ENCODE measurements around the gene CA11. TPM values are rescaled to one million over a fixed set of nuclear protein-coding genes. Genes with fewer than 3 reads are reported as not detected.
A peak's percentile ranks its signal among the peaks of the same experiment; 100 is the strongest.
"Not testable (repeated sequence)": the region's sequence is repeated elsewhere in the genome, so short reads cannot be mapped to it uniquely, and the experiment has no call there.

Gene CA11
- total RNA-seq, 4 donors from 2014 or later, result 4.6 to 13.4 (median 6.3) TPM

- intact Hi-C loops (cut with DNase I), result no loop called here
- Histone ChIP-seq H3K36me3 (no peaks in the 10 kb centered on the region), H3K9me3 (no peaks in the 10 kb centered on the region), H3K4me3 (replicated peaks in 1 of 3) (no peak overlapping the region), H3K4me1 (peaks cover 29 to 57% of the 10 kb centered on the region in 2 donors), H3K27ac (peak overlapping the region; percentile 98 to 99 (median 99)), H3K27me3 (no peaks in the 10 kb centered on the region)
- no peak for TF ChIP-seq POLR2A (IDR thresholded peaks at IDR 0.05)
- TF ChIP-seq CTCF (IDR thresholded peaks at IDR 0.05), result no peak
- 37 to 44% methylated on average over 7 of the region's 7 CpGs for WGBS, 2 donors
- DNase-seq, result no peak
These were observed 12.0 kb downstream of the CA11 start for GRCh38 chr19:48634036-48634342.

GRCh38 chr19:48633148-48634035 lies 12.6 kb downstream of the CA11 start:
- no peak overlapping the region for H3K4me3 ChIP-seq (replicated peaks in 1 of 3)
- H3K9me3 ChIP-seq, result no peaks in the 10 kb centered on the region
- peak overlapping the region; percentile 98 to 99 (median 99) for H3K27ac ChIP-seq
- intact Hi-C loops (cut with DNase I), result no loop called here
- no peaks in the 10 kb centered on the region for H3K36me3 ChIP-seq
- TF ChIP-seq POLR2A (IDR thresholded peaks at IDR 0.05), result no peak
- TF ChIP-seq CTCF (IDR thresholded peaks at IDR 0.05), result no peak
- 65 to 76% methylated on average over 18 to 22 of the region's 22 CpGs for WGBS, 2 donors
- H3K4me1 ChIP-seq, result peaks cover 24 to 51% of the 10 kb centered on the region in 2 donors
- DNase-seq, result peak; percentile 58 to 60
- H3K27me3 ChIP-seq, result no peaks in the 10 kb centered on the region

GRCh38 chr19:48632692-48633147 lies 13.3 kb downstream of the CA11 start:
- TF ChIP-seq POLR2A (IDR thresholded peaks at IDR 0.05) (no peak), CTCF (IDR thresholded peaks at IDR 0.05) (no peak)
- no peaks in the 10 kb centered on the region for H3K36me3 ChIP-seq
- peaks cover 23 to 50% of the 10 kb centered on the region in 2 donors for H3K4me1 ChIP-seq
- no peak overlapping the region for H3K4me3 ChIP-seq (replicated peaks in 1 of 3)
- intact Hi-C loops (cut with DNase I), result no loop called here
- peak overlapping the region; percentile 98 to 99 (median 99) for H3K27ac ChIP-seq
- DNase-seq, result peak in 1 of 2 donors; percentile 50
- H3K27me3 ChIP-seq, result no peaks in the 10 kb centered on the region
- no peaks in the 10 kb centered on the region for H3K9me3 ChIP-seq

- H3K4me1 ChIP-seq, result peaks cover 23 to 50% of the 10 kb centered on the region in 2 donors
These were observed 13.7 kb downstream of the CA11 start for GRCh38 chr19:48632286-48632685.

GRCh38 chr19:48631225-48631624 lies 14.8 kb downstream of the CA11 start:
- TF ChIP-seq POLR2A (IDR thresholded peaks at IDR 0.05) (no peak), CTCF (IDR thresholded peaks at IDR 0.05) (no peak)
- Histone ChIP-seq H3K4me1 (peaks cover 23 to 41% of the 10 kb centered on the region in 2 donors), H3K36me3 (peaks cover under 1% of the 10 kb centered on the region in 2 donors), H3K27me3 (no peaks in the 10 kb centered on the region), H3K27ac (peak overlapping the region; percentile 33 to 73 (median 56)), H3K9me3 (no peaks in the 10 kb centered on the region), H3K4me3 (replicated peaks in 1 of 3) (no peak overlapping the region)
- DNase-seq, result no peak
- 67 to 70% methylated on average over 2 to 3 of the region's 3 CpGs for WGBS, 2 donors
- intact Hi-C loops (cut with DNase I), result no loop called here

More at GRCh38 chr19:48632286-48632685, 13.7 kb downstream of the CA11 start:
- H3K27me3 ChIP-seq; intact Hi-C loops (cut with DNase I); H3K4me3 ChIP-seq (replicated peaks in 1 of 3); DNase-seq; H3K36me3 ChIP-seq; H3K9me3 ChIP-seq: not testable (repeated sequence)
- WGBS, 2 donors, result 91 to 94% methylated on average over 11 of the region's 11 CpGs
- peak overlapping the region; percentile 98 to 99 (median 99) for H3K27ac ChIP-seq
